ENCODE data around the gene SPI1.

SPI1 gene

GRCh38 chr11:47372422-47372821 lies 5.9 kb downstream of the SPI1 start:
- CTCF ChIA-PET: no interaction called here
- H3K27ac ChIP-seq: no peak overlapping the region
- no peak for TF ChIP-seq CTCF (conservative IDR thresholded peaks at IDR 0.05; ENCODE audit: low read depth)
- POLR2A ChIA-PET (ENCODE audit: low non-redundant PET): no interaction called here
- DNase-seq (ENCODE audit: low spot score): no peak

- ChIA-PET POLR2A (ENCODE audit: low non-redundant PET) (no interaction called here), CTCF (no interaction called here)
- DNase-seq (ENCODE audit: low spot score): no peak
- no peak for TF ChIP-seq CTCF (conservative IDR thresholded peaks at IDR 0.05; ENCODE audit: low read depth)
- H3K27ac ChIP-seq: no peak overlapping the region
These were observed 8.7 kb downstream of the SPI1 start for GRCh38 chr11:47369676-47370075.

- CTCF ChIA-PET: interaction anchor here (2.0 kb wide), 1 partner anchor 11 kb away, joined by 12 read pairs; no protein-coding TSS in a partner anchor
- H3K27ac ChIP-seq: no peak overlapping the region
- DNase-seq (ENCODE audit: low spot score): no peak
- TF ChIP-seq CTCF (conservative IDR thresholded peaks at IDR 0.05; ENCODE audit: low read depth): no peak
- POLR2A ChIA-PET (ENCODE audit: low non-redundant PET): no interaction called here
These were observed 12.3 kb downstream of the SPI1 start for GRCh38 chr11:47366020-47366490.

- no peak for DNase-seq (ENCODE audit: low spot score)
- ChIA-PET POLR2A (ENCODE audit: low non-redundant PET) (no interaction called here), CTCF (interaction anchor here (0.6 kb wide), 1 partner anchor 97 kb away, joined by 3 read pairs; no protein-coding TSS in a partner anchor)
- TF ChIP-seq CTCF (conservative IDR thresholded peaks at IDR 0.05; ENCODE audit: low read depth): no peak
- H3K27ac ChIP-seq: no peak overlapping the region
These were observed 16.9 kb downstream of the SPI1 start for GRCh38 chr11:47361419-47361818.

GRCh38 chr11:47360341-47360740 lies 18.0 kb downstream of the SPI1 start:
- DNase-seq (ENCODE audit: low spot score): no peak
- ChIA-PET POLR2A (ENCODE audit: low non-redundant PET) (interaction anchor here (0.5 kb wide), 1 partner anchor 109 kb away, joined by 12 read pairs; no protein-coding TSS in a partner anchor), CTCF (interaction anchor here (0.6 to 0.8 kb wide), 2 partner anchors 14 to 46 kb away, joined by 3 read pairs; no protein-coding TSS in a partner anchor)
- no peak overlapping the region; the same call in 1 of the 2 replicates for H3K27ac ChIP-seq
- TF ChIP-seq CTCF (conservative IDR thresholded peaks at IDR 0.05; ENCODE audit: low read depth): no peak

GRCh38 chr11:47359586-47359985 lies 18.8 kb downstream of the SPI1 start:
- ChIA-PET CTCF (interaction anchor here (0.7 to 0.8 kb wide), 2 partner anchors 15 to 32 kb away, joined by 3 read pairs; no protein-coding TSS in a partner anchor), POLR2A (ENCODE audit: low non-redundant PET) (no interaction called here)
- H3K27ac ChIP-seq: peak overlapping the region; percentile 17; the same call in 1 of the 2 replicates
- no peak for TF ChIP-seq CTCF (conservative IDR thresholded peaks at IDR 0.05; ENCODE audit: low read depth)
- no peak for DNase-seq (ENCODE audit: low spot score)
